GM12878 (cell line): ENCODE data around the gene FOXP3. TPM values are rescaled to one million over a fixed set of nuclear protein-coding genes. Genes with fewer than 3 reads are reported as not detected.

Source experiments
- ATAC-seq: fragments of 200-7000 bp; cut with Tn5 transposase; 3 replicates; pipeline ENCODE4 v1.9.1; 2020; ENCODE audit warnings: mild to moderate bottlenecking, moderate library complexity
- BruUV-seq: library from RNA; stranded (reverse); fragments of 400-500 nt; replicated peaks from 2 replicates; lab custom pipeline; 2021; lab: Mats Ljungman, UMichigan
- CTCF ChIA-PET: fragments of 300-600 bp; sonication (Branson Sonifier 250); formaldehyde crosslinking; extraction: SDS; loops from one replicate; lab custom pipeline; 2021; ENCODE audit warnings: inconsistent platforms; lab: Yijun Ruan, JAX
- POLR2A ChIA-PET: fragments of 350-600 bp; formaldehyde crosslinking; extraction: SDS; loops from one replicate; lab custom pipeline; 2021; ENCODE audit warnings: inconsistent platforms; lab: Charles Lee
- RAD21 ChIA-PET: fragments of 300-600 bp; sonication (Branson Sonifier 250); formaldehyde crosslinking; loops from one replicate; lab custom pipeline; 2023; ENCODE audit warnings: antibody characterized with exemption; ENCODE audit not compliant: unreplicated experiment; lab: Charles Lee
- SMC1A ChIA-PET: fragments of 300-600 bp; sonication (Branson Sonifier 250); formaldehyde crosslinking; loops from one replicate; lab custom pipeline; 2023; ENCODE audit not compliant: unreplicated experiment, uncharacterized antibody; lab: Charles Lee
- DNase-seq: peaks from one replicate; pipeline ENCODE4 v3.0.0-alpha.2; 2011; ENCODE audit warnings: low read depth, low spot score
- FAIRE-seq: peaks from 3 replicates; lab custom pipeline; 2011; peaks lifted over from hg19 to GRCh38; lab: Jason Lieb, UNC
- H2AFZ ChIP-seq: 2 replicates; pipeline ENCODE4 v1.6.0; 2011; ENCODE audit warnings: low read depth, low read length, control low read depth; ENCODE audit not compliant: control insufficient read depth
- H3K27ac ChIP-seq: 2 replicates; pipeline ENCODE4 v1.5.1; 2011; ENCODE audit warnings: control low read depth; ENCODE audit not compliant: control insufficient read depth, insufficient read depth
- H3K27me3 ChIP-seq, 2 experiments: replicated peaks in 1 of 2; 2 replicates each; pipeline versions ENCODE4 v1.6.0 to v1.6.1; 2011; ENCODE audit warnings: low read length in 1 of 2; ENCODE audit not compliant: control insufficient read depth in 2 of 2, insufficient read depth in 2 of 2
- H3K36me3 ChIP-seq, 2 experiments: 2 replicates each; pipeline ENCODE4 v1.5.1; 2011; ENCODE audit warnings: low read length in 1 of 2; ENCODE audit not compliant: control insufficient read depth in 2 of 2, insufficient read depth in 2 of 2
- H3K4me1 ChIP-seq: 2 replicates; pipeline ENCODE4 v1.6.1; 2011; ENCODE audit warnings: mild to moderate bottlenecking, low read length, moderate library complexity, mixed read lengths; ENCODE audit not compliant: control insufficient read depth, insufficient read depth
- H3K4me2 ChIP-seq: 2 replicates; pipeline ENCODE4 v1.6.0; 2011; ENCODE audit warnings: control low read depth; ENCODE audit not compliant: control insufficient read depth, insufficient read depth
- H3K4me3 ChIP-seq: fragments of 200-600 bp; sonication (generic); 2 replicates; pipeline ENCODE4 v1.5.1; 2016
- H3K79me2 ChIP-seq: 2 replicates; pipeline ENCODE4 v1.6.0; 2011; ENCODE audit warnings: low read length; ENCODE audit not compliant: control insufficient read depth, insufficient read depth
- H3K9ac ChIP-seq: 2 replicates; pipeline ENCODE4 v1.8.0; 2011; ENCODE audit warnings: low read length, control low read depth, mixed read lengths; ENCODE audit not compliant: control insufficient read depth, insufficient read depth
- H3K9me3 ChIP-seq: replicated peaks from 3 replicates; pipeline ENCODE4 v1.5.1; 2011; ENCODE audit warnings: mild to moderate bottlenecking, low read length; ENCODE audit not compliant: control insufficient read depth, insufficient read depth
- H4K20me1 ChIP-seq: 2 replicates; pipeline ENCODE4 v1.6.0; 2011; ENCODE audit not compliant: control insufficient read depth, insufficient read depth
- ATF7 ChIP-seq: fragments of 450-650 bp; IDR thresholded peaks from 2 replicates; pipeline ENCODE4 v1.6.1; 2016; ENCODE audit warnings: low read depth, mild to moderate bottlenecking
- BCLAF1 ChIP-seq: fragments of 450-650 bp; IDR thresholded peaks from 2 replicates; pipeline ENCODE4 v1.6.1; 2017; ENCODE audit warnings: antibody characterized with exemption, mild to moderate bottlenecking, moderate library complexity
- CBX3 ChIP-seq: fragments of 200-600 bp; sonication (generic); IDR thresholded peaks from 2 replicates; pipeline ENCODE4 v1.6.1; 2016; ENCODE audit warnings: low read depth, borderline replicate concordance
- CTCF ChIP-seq, 3 experiments: IDR thresholded peaks in 2 of 3; conservative IDR thresholded peaks in 1 of 3; 2 replicates each; pipeline ENCODE4 v1.5.1; 2011; ENCODE audit warnings: low read depth in 3 of 3, low read length in 3 of 3, mild to moderate bottlenecking in 3 of 3, control low read depth in 2 of 3, moderate library complexity in 2 of 3, inconsistent platforms in 1 of 3, mixed read lengths in 1 of 3; ENCODE audit not compliant: control insufficient read depth in 2 of 3, insufficient read depth in 1 of 3; ENCODE audit errors: extremely low read depth in 1 of 3
- FOXM1 ChIP-seq: IDR thresholded peaks from 2 replicates; pipeline ENCODE4 v1.6.1; 2012; ENCODE audit warnings: low read depth, mild to moderate bottlenecking, inconsistent platforms, low read length, moderate library complexity
- HSF1 ChIP-seq: fragments of 150-350 bp; IDR thresholded peaks from 2 replicates; pipeline ENCODE4 v1.6.1; 2014; ENCODE audit warnings: mild to moderate bottlenecking, low read depth, low read length
- MYB ChIP-seq: fragments of 150-350 bp; IDR thresholded peaks from 2 replicates; pipeline ENCODE4 v1.6.1; 2014; ENCODE audit warnings: mild to moderate bottlenecking, low read depth, low read length, borderline replicate concordance
- RUNX3 ChIP-seq: IDR thresholded peaks from 2 replicates; pipeline ENCODE4 v1.6.1; 2012; ENCODE audit warnings: low read length, inconsistent platforms
- ZNF24 ChIP-seq: fragments of 450-650 bp; IDR thresholded peaks from 2 replicates; pipeline ENCODE4 v1.6.1; 2017; ENCODE audit warnings: antibody characterized with exemption, mild to moderate bottlenecking
- ZNF384 ChIP-seq: IDR thresholded peaks from 2 replicates; pipeline ENCODE4 v1.6.1; 2012; ENCODE audit warnings: low read depth, mild to moderate bottlenecking, low read length, improper control_type of control experiment, borderline replicate concordance
- whole genome bisulfite sequencing: methylation state at CpG from one replicate; pipeline ENCODE4 v1.1.6; 2016; ENCODE audit warnings: low lambda C conversion rate; ENCODE audit not compliant: insufficient replicate concordance, insufficient coverage; ENCODE audit errors: missing lambda C conversion rate; 5-methylcytosine and 5-hydroxymethylcytosine counted together
- in situ Hi-C: fragments of 300-500 bp; cut with MboI; formaldehyde crosslinking; loops from 9 replicates; pipeline ENCODE4 v1.14.3; 2018; ENCODE audit warnings: mixed read lengths
- intact Hi-C: fragments of 100-400 bp; cut with micrococcal nuclease; formaldehyde crosslinking; loops from one replicate; pipeline ENCODE4 v1.14.2; 2022; ENCODE audit not compliant: unreplicated experiment
- polyA plus RNA-seq, 11 experiments: library from polyadenylated mRNA; depleted of rRNA in 4 of 11; unstranded in 6 of 11; stranded (reverse) in 5 of 11; fragments of >200 nt; fragmentation: Nextera tagmentation in 4 of 11; fragmentation: Illumina TruSeq in 1 of 11; extraction: Ambion mirVana in 4 of 11; extraction: Trizol in 1 of 11; gene quantifications; 1 replicate in 1 of 11; 2 replicates in 10 of 11; pipeline versions ENCODE4 v1.2.1 to v1.2.3, GENCODE V29; 2011 to 2016; ENCODE audit warnings: inconsistent platforms in 2 of 11, missing spikeins in 2 of 11, low read depth in 1 of 11
- total RNA-seq, 4 experiments: library from RNA; depleted of rRNA in 3 of 4; stranded (reverse); fragments of >200 nt in 3 of 4; fragmentation: Illumina TruSeq in 1 of 4; extraction: Trizol in 1 of 4; gene quantifications; 2 replicates each; pipeline versions ENCODE4 v1.2.1 to v1.2.3, GENCODE V29; 2013 to 2021
- TF ChIP-seq, protein P1 (sequence below): IDR thresholded peaks from 2 replicates; pipeline ENCODE4 v1.6.1; 2012; ENCODE audit warnings: mild to moderate bottlenecking, low read depth, low read length
- TF ChIP-seq, protein P2 (sequence below): IDR thresholded peaks from 2 replicates; pipeline ENCODE4 v1.6.1; 2012; ENCODE audit warnings: low read depth, low read length, improper control_type of control experiment

Gene FOXP3
- total and polyA plus RNA-seq, 10 of the 15 experiments (the other 5 are each of a cell fraction or from before 2014, with no cell fraction given) = 0.02 to 0.21 (median 0.08) TPM; not detected in 3

DNA sequence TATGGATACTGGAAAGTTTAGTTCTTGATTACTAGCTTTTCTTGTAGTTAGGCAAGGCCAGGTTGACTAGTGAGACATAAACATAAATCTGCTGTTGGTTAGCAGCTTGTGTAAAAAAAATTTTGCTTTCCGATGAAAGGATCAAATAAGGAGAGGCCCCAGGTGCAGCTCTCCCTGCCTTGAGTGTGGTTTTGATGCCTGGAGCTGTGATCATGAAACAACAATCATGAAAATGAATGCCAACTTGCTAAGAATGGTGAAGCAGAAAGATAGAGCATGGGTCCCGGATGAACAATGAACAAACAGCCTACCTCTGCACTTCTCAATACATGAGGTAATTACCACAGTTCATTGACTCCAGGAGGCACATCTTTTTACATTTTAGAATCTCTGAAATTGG, 50.1 kb downstream of the FOXP3 start (continued):
- TF ChIP-seq CTCF (IDR thresholded peaks at IDR 0.05 in 2 of 3, conservative IDR thresholded peaks at IDR 0.05 in 1 of 3; ENCODE audit: control insufficient read depth in 2 of 3, extremely low read depth in 1 of 3, insufficient read depth in 1 of 3, low read depth in 3 of 3, low read length in 3 of 3) (no peak), ATF7 (no peak), MYB (no peak), ZNF24 (no peak)
- TF ChIP-seq, protein P1, sequence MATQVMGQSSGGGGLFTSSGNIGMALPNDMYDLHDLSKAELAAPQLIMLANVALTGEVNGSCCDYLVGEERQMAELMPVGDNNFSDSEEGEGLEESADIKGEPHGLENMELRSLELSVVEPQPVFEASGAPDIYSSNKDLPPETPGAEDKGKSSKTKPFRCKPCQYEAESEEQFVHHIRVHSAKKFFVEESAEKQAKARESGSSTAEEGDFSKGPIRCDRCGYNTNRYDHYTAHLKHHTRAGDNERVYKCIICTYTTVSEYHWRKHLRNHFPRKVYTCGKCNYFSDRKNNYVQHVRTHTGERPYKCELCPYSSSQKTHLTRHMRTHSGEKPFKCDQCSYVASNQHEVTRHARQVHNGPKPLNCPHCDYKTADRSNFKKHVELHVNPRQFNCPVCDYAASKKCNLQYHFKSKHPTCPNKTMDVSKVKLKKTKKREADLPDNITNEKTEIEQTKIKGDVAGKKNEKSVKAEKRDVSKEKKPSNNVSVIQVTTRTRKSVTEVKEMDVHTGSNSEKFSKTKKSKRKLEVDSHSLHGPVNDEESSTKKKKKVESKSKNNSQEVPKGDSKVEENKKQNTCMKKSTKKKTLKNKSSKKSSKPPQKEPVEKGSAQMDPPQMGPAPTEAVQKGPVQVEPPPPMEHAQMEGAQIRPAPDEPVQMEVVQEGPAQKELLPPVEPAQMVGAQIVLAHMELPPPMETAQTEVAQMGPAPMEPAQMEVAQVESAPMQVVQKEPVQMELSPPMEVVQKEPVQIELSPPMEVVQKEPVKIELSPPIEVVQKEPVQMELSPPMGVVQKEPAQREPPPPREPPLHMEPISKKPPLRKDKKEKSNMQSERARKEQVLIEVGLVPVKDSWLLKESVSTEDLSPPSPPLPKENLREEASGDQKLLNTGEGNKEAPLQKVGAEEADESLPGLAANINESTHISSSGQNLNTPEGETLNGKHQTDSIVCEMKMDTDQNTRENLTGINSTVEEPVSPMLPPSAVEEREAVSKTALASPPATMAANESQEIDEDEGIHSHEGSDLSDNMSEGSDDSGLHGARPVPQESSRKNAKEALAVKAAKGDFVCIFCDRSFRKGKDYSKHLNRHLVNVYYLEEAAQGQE = no peak
- TF ChIP-seq, protein P2, sequence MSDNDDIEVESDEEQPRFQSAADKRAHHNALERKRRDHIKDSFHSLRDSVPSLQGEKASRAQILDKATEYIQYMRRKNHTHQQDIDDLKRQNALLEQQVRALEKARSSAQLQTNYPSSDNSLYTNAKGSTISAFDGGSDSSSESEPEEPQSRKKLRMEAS = no peak

DNA sequence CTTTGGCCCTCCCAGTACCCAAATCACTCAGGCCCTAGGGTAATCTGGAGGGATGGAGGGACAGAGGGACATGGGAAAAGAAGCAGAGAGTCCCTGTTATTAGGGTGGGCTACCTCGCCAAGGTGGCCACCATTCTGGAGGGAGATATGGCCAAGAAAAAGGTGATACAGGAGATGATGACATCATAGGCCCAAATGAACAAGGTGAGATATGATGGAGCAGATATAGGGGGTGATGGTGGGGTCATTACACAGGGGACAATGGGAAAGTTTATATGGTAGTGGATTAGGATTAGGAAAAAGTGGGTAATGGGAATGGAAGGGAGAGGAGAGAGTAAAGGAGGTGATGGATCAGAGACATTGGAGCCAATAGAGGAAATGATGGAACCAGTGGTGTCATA, 51.6 kb downstream of the FOXP3 start:
- no TSS peak for BruUV-seq
- SMC1A ChIA-PET = no interaction called here
- RAD21 ChIA-PET = no interaction called here
- in situ Hi-C loops = no loop called here
- DNase-seq (no peak), FAIRE-seq (no peak), ATAC-seq (no peak)
- no peak overlapping the region for H3K4me3 ChIP-seq
- POLR2A ChIA-PET = no interaction called here
- H3K9ac ChIP-seq = no peak overlapping the region
- no peaks in the 10 kb centered on the region for H3K36me3 ChIP-seq
- no peaks in the 10 kb centered on the region for H3K4me1 ChIP-seq
- H2AFZ ChIP-seq = no peak overlapping the region
- H3K9me3 ChIP-seq = no peaks in the 10 kb centered on the region
- no peaks in the 10 kb centered on the region for H3K27me3 ChIP-seq
- H3K79me2 ChIP-seq = no peaks in the 10 kb centered on the region
- CTCF ChIA-PET = no interaction called here
- 0% methylated on average over 1 of the region's 1 CpG for WGBS
- H3K27ac ChIP-seq = no peak overlapping the region
- no peak overlapping the region for H3K4me2 ChIP-seq
- intact Hi-C loops = no loop called here
- H4K20me1 ChIP-seq = no peaks in the 10 kb centered on the region
- TF ChIP-seq CBX3 = no peak
- no peak for TF ChIP-seq ZNF384
- TF ChIP-seq FOXM1 = no peak
- TF ChIP-seq RUNX3 = no peak
- TF ChIP-seq BCLAF1 = no peak
- TF ChIP-seq HSF1 = no peak
